ENCODE measurements around the gene LENEP.

LENEP gene

GRCh38 chr1:155026154-155026553 is 32.8 kb downstream of the LENEP start:
- no peak for DNase-seq (ENCODE audit: low read depth in 2 of 2)

- DNase-seq (ENCODE audit: low read depth in 2 of 2) = no peak
Observed at GRCh38 chr1:155026588-155026987, 33.2 kb downstream of the LENEP start.

GRCh38 chr1:155029513-155030242 is 36.3 kb downstream of the LENEP start:
- no peak for DNase-seq (ENCODE audit: low read depth in 2 of 2)

- no peak for DNase-seq (ENCODE audit: low read depth in 2 of 2)
Observed at GRCh38 chr1:155030243-155030795, 36.9 kb downstream of the LENEP start.

- DNase-seq (ENCODE audit: low read depth in 2 of 2) = no peak
Observed at GRCh38 chr1:155030899-155031298, 37.5 kb downstream of the LENEP start.

GRCh38 chr1:155032886-155033285 is 39.5 kb downstream of the LENEP start:
- no peak for DNase-seq (ENCODE audit: low read depth in 2 of 2)

- DNase-seq (ENCODE audit: low read depth in 2 of 2) = no peak
Observed at GRCh38 chr1:155033524-155033923, 40.1 kb downstream of the LENEP start, which contains the start of the genes DCST1 and DCST2. Gene DCST1, plus strand, starts transcription at chr1:155033824. Its CDS starts 213 bp downstream, at chr1:155034037. Gene DCST2, minus strand, starts transcription at chr1:155033781. Its CDS starts 80 bp downstream, at chr1:155033701.

GRCh38 chr1:155034318-155035208 is 41.2 kb downstream of the LENEP start:
- no peak for DNase-seq (ENCODE audit: low read depth in 2 of 2)

GRCh38 chr1:155035936-155036335 is 42.5 kb downstream of the LENEP start:
- no peak for DNase-seq (ENCODE audit: low read depth in 2 of 2)

- no peak for DNase-seq (ENCODE audit: low read depth in 2 of 2)
Observed at GRCh38 chr1:155037043-155037442, 43.7 kb downstream of the LENEP start.

GRCh38 chr1:155037851-155038441 is 44.6 kb downstream of the LENEP start:
- no peak for DNase-seq (ENCODE audit: low read depth in 2 of 2)

- no peak for DNase-seq (ENCODE audit: low read depth in 2 of 2)
Observed at GRCh38 chr1:155038602-155039307, 45.4 kb downstream of the LENEP start.

GRCh38 chr1:155039308-155039669 is 45.9 kb downstream of the LENEP start:
- DNase-seq (ENCODE audit: low read depth in 2 of 2) = no peak

- no peak for DNase-seq (ENCODE audit: low read depth in 2 of 2)
Observed at GRCh38 chr1:155040358-155041093, 47.1 kb downstream of the LENEP start.

GRCh38 chr1:155042789-155043188 is 49.4 kb downstream of the LENEP start:
- DNase-seq (ENCODE audit: low read depth in 2 of 2) = no peak

GRCh38 chr1:155043301-155043702 is 49.9 kb downstream of the LENEP start:
- DNase-seq (ENCODE audit: low read depth in 2 of 2) = no peak

- no peak for DNase-seq (ENCODE audit: low read depth in 2 of 2)
Observed at GRCh38 chr1:155043793-155044192, 50.4 kb downstream of the LENEP start.
